GM12878 (cell line): ENCODE results near the gene FOXA2. TPM values are rescaled to one million over a fixed set of nuclear protein-coding genes. Genes with fewer than 3 reads are reported as not detected.

Experiments used
- ATAC-seq: fragments of 200-7000 bp; cut with Tn5 transposase; 3 replicates; pipeline ENCODE4 v1.9.1; 2020; ENCODE audit warnings: mild to moderate bottlenecking, moderate library complexity
- BruUV-seq: library from RNA; stranded (reverse); fragments of 400-500 nt; replicated peaks from 2 replicates; lab custom pipeline; 2021; lab: Mats Ljungman, UMichigan
- CTCF ChIA-PET: fragments of 300-600 bp; sonication (Branson Sonifier 250); formaldehyde crosslinking; extraction: SDS; loops from one replicate; lab custom pipeline; 2021; ENCODE audit warnings: inconsistent platforms; lab: Yijun Ruan, JAX
- POLR2A ChIA-PET: fragments of 350-600 bp; formaldehyde crosslinking; extraction: SDS; loops from one replicate; lab custom pipeline; 2021; ENCODE audit warnings: inconsistent platforms; lab: Charles Lee
- RAD21 ChIA-PET: fragments of 300-600 bp; sonication (Branson Sonifier 250); formaldehyde crosslinking; loops from one replicate; lab custom pipeline; 2023; ENCODE audit warnings: antibody characterized with exemption; ENCODE audit not compliant: unreplicated experiment; lab: Charles Lee
- SMC1A ChIA-PET: fragments of 300-600 bp; sonication (Branson Sonifier 250); formaldehyde crosslinking; loops from one replicate; lab custom pipeline; 2023; ENCODE audit not compliant: unreplicated experiment, uncharacterized antibody; lab: Charles Lee
- DNase-seq: peaks from one replicate; pipeline ENCODE4 v3.0.0-alpha.2; 2011; ENCODE audit warnings: low read depth, low spot score
- FAIRE-seq: peaks from 3 replicates; lab custom pipeline; 2011; peaks lifted over from hg19 to GRCh38; lab: Jason Lieb, UNC
- H2AFZ ChIP-seq: 2 replicates; pipeline ENCODE4 v1.6.0; 2011; ENCODE audit warnings: low read depth, low read length, control low read depth; ENCODE audit not compliant: control insufficient read depth
- H3K27ac ChIP-seq: 2 replicates; pipeline ENCODE4 v1.5.1; 2011; ENCODE audit warnings: control low read depth; ENCODE audit not compliant: control insufficient read depth, insufficient read depth
- H3K27me3 ChIP-seq, 2 experiments: replicated peaks in 1 of 2; 2 replicates each; pipeline versions ENCODE4 v1.6.0 to v1.6.1; 2011; ENCODE audit warnings: low read length in 1 of 2; ENCODE audit not compliant: control insufficient read depth in 2 of 2, insufficient read depth in 2 of 2
- H3K36me3 ChIP-seq, 2 experiments: 2 replicates each; pipeline ENCODE4 v1.5.1; 2011; ENCODE audit warnings: low read length in 1 of 2; ENCODE audit not compliant: control insufficient read depth in 2 of 2, insufficient read depth in 2 of 2
- H3K4me1 ChIP-seq: 2 replicates; pipeline ENCODE4 v1.6.1; 2011; ENCODE audit warnings: mild to moderate bottlenecking, low read length, moderate library complexity, mixed read lengths; ENCODE audit not compliant: control insufficient read depth, insufficient read depth
- H3K4me2 ChIP-seq: 2 replicates; pipeline ENCODE4 v1.6.0; 2011; ENCODE audit warnings: control low read depth; ENCODE audit not compliant: control insufficient read depth, insufficient read depth
- H3K4me3 ChIP-seq: fragments of 200-600 bp; sonication (generic); 2 replicates; pipeline ENCODE4 v1.5.1; 2016
- H3K79me2 ChIP-seq: 2 replicates; pipeline ENCODE4 v1.6.0; 2011; ENCODE audit warnings: low read length; ENCODE audit not compliant: control insufficient read depth, insufficient read depth
- H3K9ac ChIP-seq: 2 replicates; pipeline ENCODE4 v1.8.0; 2011; ENCODE audit warnings: low read length, control low read depth, mixed read lengths; ENCODE audit not compliant: control insufficient read depth, insufficient read depth
- H3K9me3 ChIP-seq: replicated peaks from 3 replicates; pipeline ENCODE4 v1.5.1; 2011; ENCODE audit warnings: mild to moderate bottlenecking, low read length; ENCODE audit not compliant: control insufficient read depth, insufficient read depth
- H4K20me1 ChIP-seq: 2 replicates; pipeline ENCODE4 v1.6.0; 2011; ENCODE audit not compliant: control insufficient read depth, insufficient read depth
- ATF2 ChIP-seq: IDR thresholded peaks from 2 replicates; pipeline ENCODE4 v1.6.1; 2012; ENCODE audit warnings: low read length, inconsistent platforms
- CBX3 ChIP-seq: fragments of 200-600 bp; sonication (generic); IDR thresholded peaks from 2 replicates; pipeline ENCODE4 v1.6.1; 2016; ENCODE audit warnings: low read depth, borderline replicate concordance
- CEBPZ ChIP-seq: fragments of 150-350 bp; IDR thresholded peaks from 2 replicates; pipeline ENCODE4 v1.6.1; 2016; ENCODE audit warnings: low read depth, low read length
- CHD4 ChIP-seq: fragments of 200-600 bp; sonication (generic); IDR thresholded peaks from 2 replicates; pipeline ENCODE4 v1.6.1; 2016; ENCODE audit warnings: mild to moderate bottlenecking
- CTCF ChIP-seq, 3 experiments: IDR thresholded peaks in 2 of 3; conservative IDR thresholded peaks in 1 of 3; 2 replicates each; pipeline ENCODE4 v1.5.1; 2011; ENCODE audit warnings: low read depth in 3 of 3, low read length in 3 of 3, mild to moderate bottlenecking in 3 of 3, control low read depth in 2 of 3, moderate library complexity in 2 of 3, inconsistent platforms in 1 of 3, mixed read lengths in 1 of 3; ENCODE audit not compliant: control insufficient read depth in 2 of 3, insufficient read depth in 1 of 3; ENCODE audit errors: extremely low read depth in 1 of 3
- JUNB ChIP-seq: IDR thresholded peaks from 2 replicates; pipeline ENCODE4 v1.6.1; 2016; ENCODE audit warnings: antibody characterized with exemption, mild to moderate bottlenecking
- NBN ChIP-seq: fragments of 450-650 bp; IDR thresholded peaks from 2 replicates; pipeline ENCODE4 v1.6.1; 2016
- NR2C1 ChIP-seq: fragments of 450-650 bp; IDR thresholded peaks from 2 replicates; pipeline ENCODE4 v1.6.1; 2017; ENCODE audit warnings: antibody characterized with exemption, mild to moderate bottlenecking, moderate library complexity
- RAD21 ChIP-seq: IDR thresholded peaks from 2 replicates; pipeline ENCODE4 v1.6.1; 2011; ENCODE audit warnings: mild to moderate bottlenecking, low read depth, low read length, moderate library complexity; ENCODE audit not compliant: insufficient read depth
- SKIL ChIP-seq: fragments of 450-650 bp; IDR thresholded peaks from 2 replicates; pipeline ENCODE4 v1.6.1; 2017; ENCODE audit warnings: mild to moderate bottlenecking, low read depth, inconsistent platforms; ENCODE audit not compliant: poor library complexity, severe bottlenecking
- SP1 ChIP-seq: IDR thresholded peaks from one replicate; pipeline ENCODE4 v1.6.1; 2011; ENCODE audit warnings: low read depth, low read length
- STAT3 ChIP-seq: IDR thresholded peaks from 2 replicates; pipeline ENCODE4 v1.6.1; 2011; ENCODE audit warnings: low read depth, low read length, improper control_type of control experiment
- TCF12 ChIP-seq: IDR thresholded peaks from 2 replicates; pipeline ENCODE4 v1.6.1; 2011; ENCODE audit warnings: low read depth, mild to moderate bottlenecking, low read length
- USF1 ChIP-seq: IDR thresholded peaks from 2 replicates; pipeline ENCODE4 v1.6.1; 2011; ENCODE audit warnings: borderline replicate concordance, low read depth, mild to moderate bottlenecking, moderate library complexity, mixed read lengths, low read length; ENCODE audit not compliant: insufficient read depth; ENCODE audit errors: extremely low read length
- WGBS: methylation state at CpG from one replicate; pipeline ENCODE4 v1.1.6; 2016; ENCODE audit warnings: low lambda C conversion rate; ENCODE audit not compliant: insufficient replicate concordance, insufficient coverage; ENCODE audit errors: missing lambda C conversion rate; 5-methylcytosine and 5-hydroxymethylcytosine counted together
- in situ Hi-C: fragments of 300-500 bp; cut with MboI; formaldehyde crosslinking; loops from 9 replicates; pipeline ENCODE4 v1.14.3; 2018; ENCODE audit warnings: mixed read lengths
- intact Hi-C: fragments of 100-400 bp; cut with micrococcal nuclease; formaldehyde crosslinking; loops from one replicate; pipeline ENCODE4 v1.14.2; 2022; ENCODE audit not compliant: unreplicated experiment
- polyA plus RNA-seq, 11 experiments: library from polyadenylated mRNA; depleted of rRNA in 4 of 11; unstranded in 6 of 11; stranded (reverse) in 5 of 11; fragments of >200 nt; fragmentation: Nextera tagmentation in 4 of 11; fragmentation: Illumina TruSeq in 1 of 11; extraction: Ambion mirVana in 4 of 11; extraction: Trizol in 1 of 11; gene quantifications; 1 replicate in 1 of 11; 2 replicates in 10 of 11; pipeline versions ENCODE4 v1.2.1 to v1.2.3, GENCODE V29; 2011 to 2016; ENCODE audit warnings: inconsistent platforms in 2 of 11, missing spikeins in 2 of 11, low read depth in 1 of 11
- total RNA-seq, 4 experiments: library from RNA; depleted of rRNA in 3 of 4; stranded (reverse); fragments of >200 nt in 3 of 4; fragmentation: Illumina TruSeq in 1 of 4; extraction: Trizol in 1 of 4; gene quantifications; 2 replicates each; pipeline versions ENCODE4 v1.2.1 to v1.2.3, GENCODE V29; 2013 to 2021

The FOXA2 gene
- total and polyA plus RNA-seq, 10 of the 15 experiments (the other 5 are each of a cell fraction or from before 2014, with no cell fraction given), result not detected

- Histone ChIP-seq H4K20me1 (no peaks in the 10 kb centered on the region), H3K27ac (no peak overlapping the region), H3K36me3 (no peaks in the 10 kb centered on the region), H3K27me3 (peaks cover 0 to 12% of the 10 kb centered on the region in 2 experiments; a peak in 3 of 4 replicates), H3K4me1 (peaks cover 17% of the 10 kb centered on the region), H3K4me3 (no peak overlapping the region), H3K9me3 (peaks cover 3% of the 10 kb centered on the region; the same call in 1 of the 3 replicates), H2AFZ (no peak overlapping the region), H3K79me2 (no peaks in the 10 kb centered on the region), H3K9ac (no peak overlapping the region), H3K4me2 (peak overlapping the region; percentile 33; the same call in 1 of the 2 replicates)
- CTCF ChIA-PET, result interaction anchor here (0.7 kb wide), 1 partner anchor 159 kb away, joined by 3 read pairs; no protein-coding TSS in a partner anchor
- WGBS, result 46% methylated on average over 4 of the region's 4 CpGs
- BruUV-seq, result no TSS peak
- POLR2A ChIA-PET, result no interaction called here
- intact Hi-C loops, result no loop called here
- DNase-seq, result no peak
- SMC1A ChIA-PET, result interaction anchor here (1.0 to 1.9 kb wide), 3 partner anchors 11 to 239 kb away, joined by 3 to 7 read pairs (median 3); no protein-coding TSS in a partner anchor
- RAD21 ChIA-PET, result no interaction called here
- in situ Hi-C loops, result no loop called here
- ATAC-seq, result no peak
- no peak for FAIRE-seq
- TF ChIP-seq CEBPZ (no peak), CTCF (IDR thresholded peaks at IDR 0.05 in 2 of 3, conservative IDR thresholded peaks at IDR 0.05 in 1 of 3; ENCODE audit: control insufficient read depth in 2 of 3, extremely low read depth in 1 of 3, insufficient read depth in 1 of 3, low read depth in 3 of 3, low read length in 3 of 3) (no peak), ATF2 (no peak), CHD4 (no peak), CBX3 (no peak), NR2C1 (no peak), JUNB (no peak), STAT3 (no peak), TCF12 (no peak), SP1 (no peak), RAD21 (no peak), NBN (no peak), SKIL (no peak), USF1 (no peak)
Measured at GRCh38 chr20:22575737-22576136, 8.6 kb downstream of the FOXA2 start.
